Endothelial cell of umbilical vein (primary cell): ENCODE results near the gene REC8. TPM values are rescaled to one million over a fixed set of nuclear protein-coding genes. Genes with fewer than 3 reads are reported as not detected.

Experiments used
- BruUV-seq: library from RNA; stranded (reverse); fragments of 400-500 nt; replicated peaks from 2 replicates; lab custom pipeline; 2021; lab: Mats Ljungman, UMichigan
- CTCF ChIA-PET: fragments of 300-600, 350-600 bp; sonication (Branson Sonifier 250); formaldehyde crosslinking; loops from one replicate; lab custom pipeline; 2021; ENCODE audit warnings: antibody characterized with exemption, inconsistent platforms; lab: Charles Lee
- POLR2A ChIA-PET: fragments of 300-600, 350-600 bp; sonication (Branson Sonifier 250); formaldehyde crosslinking; loops from one replicate; lab custom pipeline; 2021; ENCODE audit warnings: antibody characterized with exemption, inconsistent platforms; lab: Charles Lee
- DNase-seq: peaks from one replicate; pipeline ENCODE4 v3.0.0-alpha.2; 2011; ENCODE audit warnings: low read depth, low spot score
- FAIRE-seq: peaks from 2 replicates; lab custom pipeline; 2011; peaks lifted over from hg19 to GRCh38; lab: Jason Lieb, UNC
- H2AFZ ChIP-seq: 2 replicates; pipeline ENCODE4 v1.6.0; 2012; ENCODE audit warnings: low read depth, low read length, control low read depth, inconsistent platforms
- H3K27ac ChIP-seq: 2 replicates; pipeline ENCODE4 v1.5.1; 2011; ENCODE audit warnings: low read depth, mild to moderate bottlenecking, control low read depth, low read length, moderate library complexity; ENCODE audit not compliant: insufficient read depth
- H3K27me3 ChIP-seq, 2 experiments: 2 replicates each; pipeline versions ENCODE4 v1.6.0 to v1.6.1; 2011; ENCODE audit warnings: low read length in 2 of 2, mixed read lengths in 1 of 2; ENCODE audit not compliant: control insufficient read depth in 2 of 2, insufficient read depth in 2 of 2
- H3K36me3 ChIP-seq, 2 experiments: 2 replicates in 1 of 2; 3 replicates in 1 of 2; pipeline ENCODE4 v1.5.1; 2011; ENCODE audit warnings: low read length in 2 of 2, mild to moderate bottlenecking in 1 of 2, moderate library complexity in 1 of 2; ENCODE audit not compliant: control insufficient read depth in 2 of 2, insufficient read depth in 2 of 2; ENCODE audit errors: extremely low read depth in 1 of 2
- H3K4me1 ChIP-seq: 3 replicates; pipeline ENCODE4 v1.5.1; 2011; ENCODE audit warnings: mild to moderate bottlenecking, low read length; ENCODE audit not compliant: control insufficient read depth, insufficient read depth; ENCODE audit errors: extremely low read depth
- H3K4me2 ChIP-seq: 2 replicates; pipeline ENCODE4 v1.6.1; 2011; ENCODE audit warnings: low read length, control low read depth, mixed read lengths; ENCODE audit not compliant: insufficient read depth
- H3K4me3 ChIP-seq, 3 experiments: fragments of 200-600 bp in 1 of 3; sonication (generic), shearing (Covaris generic) in 1 of 3; replicated peaks in 1 of 3; 2 replicates each; pipeline ENCODE4 v1.5.1; 2011 to 2016; ENCODE audit warnings: control low read depth in 3 of 3, low read length in 3 of 3, mild to moderate bottlenecking in 2 of 3, inconsistent platforms in 1 of 3, low read depth in 1 of 3, moderate library complexity in 1 of 3; ENCODE audit not compliant: insufficient read depth in 1 of 3
- H3K79me2 ChIP-seq: 2 replicates; pipeline ENCODE4 v1.6.0; 2012; ENCODE audit warnings: low read length, inconsistent platforms; ENCODE audit not compliant: control insufficient read depth, insufficient read depth
- H3K9ac ChIP-seq: replicated peaks from 2 replicates; pipeline ENCODE3; 2011; ENCODE audit warnings: low read length, control low read depth; ENCODE audit not compliant: insufficient read depth; ENCODE audit errors: extremely low read depth
- H3K9me1 ChIP-seq: replicated peaks from 3 replicates; pipeline ENCODE4 v1.6.0; 2011; ENCODE audit warnings: mild to moderate bottlenecking, low read length; ENCODE audit not compliant: control insufficient read depth, insufficient read depth; ENCODE audit errors: extremely low read depth
- H3K9me3 ChIP-seq: replicated peaks from 2 replicates; pipeline ENCODE4 v1.5.1; 2012; ENCODE audit warnings: low read length, inconsistent platforms; ENCODE audit not compliant: control insufficient read depth, insufficient read depth
- H4K20me1 ChIP-seq: replicated peaks from 2 replicates; pipeline ENCODE3; 2011; ENCODE audit warnings: mild to moderate bottlenecking, low read length; ENCODE audit not compliant: control insufficient read depth, insufficient read depth; ENCODE audit errors: extremely low read depth
- CTCF ChIP-seq, 2 donors: IDR thresholded peaks; 1 replicate in 1 of 2; 2 replicates in 1 of 2; pipeline ENCODE4 v1.5.1; 2011; ENCODE audit warnings: low read length in 2 of 2, mild to moderate bottlenecking in 2 of 2, moderate library complexity in 2 of 2, control low read depth in 1 of 2, inconsistent platforms in 1 of 2, low read depth in 1 of 2; ENCODE audit not compliant: insufficient read depth in 1 of 2; ENCODE audit errors: extremely low read depth in 1 of 2
- EZH2 ChIP-seq: IDR thresholded peaks from 2 replicates; pipeline ENCODE4 v1.6.1; 2012; ENCODE audit warnings: borderline replicate concordance, low read depth, mild to moderate bottlenecking, moderate library complexity, low read length, inconsistent platforms; ENCODE audit not compliant: severe bottlenecking
- FOS ChIP-seq: IDR thresholded peaks from 2 replicates; pipeline ENCODE4 v1.6.1; 2011; ENCODE audit warnings: mild to moderate bottlenecking, low read length, moderate library complexity, borderline replicate concordance; ENCODE audit not compliant: insufficient read depth
- GATA2 ChIP-seq: IDR thresholded peaks from 2 replicates; pipeline ENCODE4 v1.7.0; 2011; ENCODE audit warnings: low read depth, mild to moderate bottlenecking, moderate library complexity, mixed read lengths, low read length; ENCODE audit not compliant: insufficient read length, insufficient read depth
- JUN ChIP-seq: IDR thresholded peaks from 2 replicates; pipeline ENCODE4 v1.6.1; 2011; ENCODE audit warnings: borderline replicate concordance, low read depth; ENCODE audit not compliant: insufficient read length, insufficient read depth
- MAX ChIP-seq: IDR thresholded peaks from 2 replicates; pipeline ENCODE4 v1.6.1; 2011; ENCODE audit not compliant: insufficient read depth, insufficient read length
- MYC ChIP-seq: IDR thresholded peaks from one replicate; pipeline ENCODE4 v1.6.1; 2011; ENCODE audit warnings: mild to moderate bottlenecking, low read depth, low read length
- POLR2A ChIP-seq: IDR thresholded peaks from 2 replicates; pipeline ENCODE4 v1.6.1; 2012; ENCODE audit warnings: low read depth, mild to moderate bottlenecking, control low read depth, low read length
- POLR2AphosphoS5 ChIP-seq: IDR thresholded peaks from 2 replicates; pipeline ENCODE4 v1.6.1; 2012; ENCODE audit warnings: low read depth, mild to moderate bottlenecking, control low read depth, low read length, moderate library complexity; ENCODE audit not compliant: insufficient read depth
- dilution Hi-C: fragments of 300-500 bp; cut with MboI; formaldehyde crosslinking; loops from one replicate; pipeline ENCODE4 v1.15.0; 2019; ENCODE audit warnings: low sequenced_read_pairs; ENCODE audit not compliant: extremely low pct_ligation_motif_present
- intact Hi-C: fragments of 100-400 bp; cut with micrococcal nuclease; formaldehyde crosslinking; loops from one replicate; pipeline ENCODE4 v1.10.0; 2022
- polyA plus RNA-seq, 4 experiments: library from polyadenylated mRNA; depleted of rRNA in 3 of 4; stranded (reverse) in 3 of 4; unstranded in 1 of 4; fragments of >200 nt; gene quantifications; 2 replicates each; pipeline versions ENCODE4 v1.2.1 to v1.2.3, GENCODE V29; 2011 to 2012; ENCODE audit warnings: missing spikeins in 1 of 4
- total RNA-seq: library from RNA; stranded (reverse); gene quantifications from 2 replicates; pipeline ENCODE4 v1.2.3, GENCODE V29; 2021

REC8 gene
- total and polyA plus RNA-seq, 2 donors (not counting 3 experiments of a cell fraction or from before 2014, with no cell fraction given), result 12.5 to 33.6 TPM

GRCh38 chr14:24206260-24207103, 34.6 kb downstream of the REC8 start:
- ChIA-PET POLR2A (interaction anchor here (0.5 kb wide), 1 partner anchor 10 kb away, joined by 3 read pairs; no protein-coding TSS in a partner anchor), CTCF (interaction anchor here (0.9 to 1.0 kb wide), 2 partner anchors 10 to 90 kb away, joined by 3 read pairs; partner anchors contain the start of gene MDP1)
- H4K20me1 ChIP-seq, result no peaks in the 10 kb centered on the region
- TF ChIP-seq POLR2A (no peak), POLR2AphosphoS5 (no peak)
- intact Hi-C loops (no loop called here), dilution Hi-C loops (no loop called here)
- H3K9me3 ChIP-seq, result no peaks in the 10 kb centered on the region
- BruUV-seq, result no TSS peak
- H3K9ac ChIP-seq, result no peak overlapping the region
- H3K27ac ChIP-seq, result no peak overlapping the region
- peaks cover 6 to 33% of the 10 kb centered on the region in 2 experiments for H3K36me3 ChIP-seq
- no peaks in the 10 kb centered on the region for H3K27me3 ChIP-seq
- H2AFZ ChIP-seq, result no peak overlapping the region
- FAIRE-seq, result no peak
- H3K79me2 ChIP-seq, result no peaks in the 10 kb centered on the region
- no peak overlapping the region for H3K4me2 ChIP-seq
- no peaks in the 10 kb centered on the region for H3K4me1 ChIP-seq
- no peak for DNase-seq
- no peaks in the 10 kb centered on the region for H3K9me1 ChIP-seq
- no peak overlapping the region for H3K4me3 ChIP-seq

- H4K20me1 ChIP-seq, result no peaks in the 10 kb centered on the region
- ChIA-PET CTCF (interaction anchor here (0.9 kb wide), 1 partner anchor 89 kb away, joined by 3 read pairs; no protein-coding TSS in a partner anchor), POLR2A (interaction anchor here (0.5 kb wide), 1 partner anchor 10 kb away, joined by 3 read pairs; no protein-coding TSS in a partner anchor)
- H3K27ac ChIP-seq, result no peak overlapping the region
- TF ChIP-seq CTCF (IDR thresholded peaks at IDR 0.05; ENCODE audit: extremely low read depth in 1 of 2, insufficient read depth in 1 of 2, low read depth in 1 of 2, low read length in 2 of 2) (no peak), JUN (no peak), POLR2A (no peak), MYC (no peak), EZH2 (no peak), MAX (no peak), GATA2 (no peak), FOS (no peak), POLR2AphosphoS5 (no peak)
- no peaks in the 10 kb centered on the region for H3K79me2 ChIP-seq
- intact Hi-C loops (no loop called here), dilution Hi-C loops (no loop called here)
- H3K9ac ChIP-seq, result no peak overlapping the region
- H3K27me3 ChIP-seq, result no peaks in the 10 kb centered on the region
- no peak overlapping the region for H2AFZ ChIP-seq
- H3K9me1 ChIP-seq, result no peaks in the 10 kb centered on the region
- H3K9me3 ChIP-seq, result no peaks in the 10 kb centered on the region
- FAIRE-seq (no peak), DNase-seq (no peak)
- BruUV-seq, result no TSS peak
- no peaks in the 10 kb centered on the region for H3K4me1 ChIP-seq
- no peak overlapping the region for H3K4me3 ChIP-seq
- peaks cover 6 to 32% of the 10 kb centered on the region in 2 experiments for H3K36me3 ChIP-seq
- no peak overlapping the region for H3K4me2 ChIP-seq
These were observed 35.2 kb downstream of the REC8 start for GRCh38 chr14:24207104-24207551.
